NCI-H2029 treated with DMSO at 0.1 percent for 48 hours (cell line): ENCODE data around the gene PRR11.
"Not testable (repeated sequence)": the region's sequence is repeated elsewhere in the genome, so short reads cannot be mapped to it uniquely, and the experiment has no call there.

Experiments
- DNase-seq: peaks from one replicate; lab custom pipeline; 2025; lab: John Stamatoyannopoulos, UW

Gene PRR11

GRCh38 chr17:59155439-59156177 is at the start of gene PRR11:
Gene PRR11, plus strand, starts transcription at chr17:59155746. Its CDS starts 14,007 bp downstream, at chr17:59169753.
- peak; percentile 98 for DNase-seq

- DNase-seq: peak; percentile 30
Measured at GRCh38 chr17:59105852-59106462, 49.6 kb upstream of the PRR11 start.

- DNase-seq: peak; percentile 91
Measured at GRCh38 chr17:59106463-59107305, 48.9 kb upstream of the PRR11 start, which contains the start of gene TRIM37. Gene TRIM37, minus strand, starts transcription at chr17:59106880. Its CDS starts 419 bp downstream, at chr17:59106461.

- peak; percentile 54 for DNase-seq
Measured at GRCh38 chr17:59107306-59107670, 48.3 kb upstream of the PRR11 start.

GRCh38 chr17:59108400-59109102 is 47.0 kb upstream of the PRR11 start:
- DNase-seq: no peak

- DNase-seq: no peak
Measured at GRCh38 chr17:59110973-59111372, 44.6 kb upstream of the PRR11 start.

- DNase-seq: no peak
Measured at GRCh38 chr17:59111539-59111938, 44.0 kb upstream of the PRR11 start.

- DNase-seq: no peak
Measured at GRCh38 chr17:59115474-59115873, 40.1 kb upstream of the PRR11 start.

GRCh38 chr17:59121901-59122480 is 33.6 kb upstream of the PRR11 start:
- DNase-seq: no peak

- no peak for DNase-seq
Measured at GRCh38 chr17:59124665-59125064, 30.9 kb upstream of the PRR11 start.

GRCh38 chr17:59126809-59127417 is 28.6 kb upstream of the PRR11 start:
- no peak for DNase-seq

GRCh38 chr17:59129814-59130213 is 25.7 kb upstream of the PRR11 start:
- DNase-seq: no peak

- DNase-seq: no peak
Measured at GRCh38 chr17:59131131-59131530, 24.4 kb upstream of the PRR11 start.

GRCh38 chr17:59138339-59138738 is 17.2 kb upstream of the PRR11 start:
- not testable (repeated sequence) for DNase-seq

GRCh38 chr17:59139939-59140338 is 15.6 kb upstream of the PRR11 start:
- DNase-seq: no peak

- no peak for DNase-seq
Measured at GRCh38 chr17:59141860-59142259, 13.7 kb upstream of the PRR11 start.

GRCh38 chr17:59145571-59146096 is 9.9 kb upstream of the PRR11 start:
- no peak for DNase-seq

- no peak for DNase-seq
Measured at GRCh38 chr17:59149051-59149450, 6.5 kb upstream of the PRR11 start.

- no peak for DNase-seq
Measured at GRCh38 chr17:59149841-59150511, 5.6 kb upstream of the PRR11 start.

GRCh38 chr17:59151006-59151405 is 4.5 kb upstream of the PRR11 start:
- DNase-seq: no peak
